Stimulated activated CD8-positive, alpha-beta memory T cell treated with anti-CD3 and anti-CD28 coated beads, Interleukin-4, amount 100 ng/mL, for 24 hours (primary cell): ENCODE results near the gene MS4A14.
A peak's percentile ranks its signal among the peaks of the same experiment; 100 is the strongest.
"Not testable (repeated sequence)": the region's sequence is repeated elsewhere in the genome, so short reads cannot be mapped to it uniquely, and the experiment has no call there.

Source experiments
- DNase-seq: peaks from one replicate; pipeline ENCODE4 v3.0.0-alpha.2; 2020; ENCODE audit warnings: low read depth

The MS4A14 gene, protein sequence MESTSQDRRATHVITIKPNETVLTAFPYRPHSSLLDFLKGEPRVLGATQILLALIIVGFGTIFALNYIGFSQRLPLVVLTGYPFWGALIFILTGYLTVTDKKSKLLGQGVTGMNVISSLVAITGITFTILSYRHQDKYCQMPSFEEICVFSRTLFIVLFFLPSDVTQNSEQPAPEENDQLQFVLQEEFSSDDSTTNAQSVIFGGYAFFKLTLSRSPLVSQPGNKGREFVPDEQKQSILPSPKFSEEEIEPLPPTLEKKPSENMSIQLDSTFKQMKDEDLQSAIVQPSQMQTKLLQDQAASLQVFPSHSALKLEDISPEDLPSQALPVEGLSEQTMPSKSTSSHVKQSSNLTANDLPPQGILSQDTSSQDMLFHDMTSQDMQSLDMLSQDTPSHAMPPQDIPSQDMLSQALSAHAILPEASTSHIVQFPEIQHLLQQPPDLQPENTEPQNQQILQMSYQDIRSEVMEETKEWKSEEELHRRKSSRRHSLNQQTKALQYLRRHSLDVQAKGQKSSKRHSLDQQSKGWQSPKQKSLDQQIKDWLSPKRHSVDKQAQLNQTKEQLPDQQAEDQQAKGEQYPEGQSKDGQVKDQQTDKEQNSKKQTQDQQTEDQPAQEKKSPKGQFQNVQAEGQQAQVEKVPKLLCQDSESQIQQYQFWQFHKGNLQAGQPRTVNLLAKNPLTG

DNA sequence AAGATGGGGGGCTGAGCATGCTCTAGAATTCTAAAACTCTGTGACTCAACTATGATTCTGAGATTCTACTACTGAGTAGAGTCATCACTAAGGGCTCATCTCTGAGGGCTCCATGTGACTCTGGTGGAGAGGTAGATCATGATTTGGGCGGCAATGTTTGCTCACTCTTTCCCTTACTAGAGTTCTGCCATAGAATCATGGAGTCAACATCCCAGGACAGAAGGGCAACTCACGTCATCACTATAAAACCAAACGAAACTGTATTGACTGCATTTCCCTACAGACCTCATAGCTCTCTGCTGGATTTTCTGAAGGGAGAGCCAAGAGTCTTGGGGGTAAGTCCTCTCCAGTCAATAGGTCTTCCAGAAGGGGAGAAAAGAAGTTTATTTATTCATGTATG lies at the start of gene MS4A14:
MS4A14 (plus strand) TSS at position 78 of the 400 bp plus-strand sequence; CDS start at position 198, 120 bp downstream.
- DNase-seq = no peak

DNA sequence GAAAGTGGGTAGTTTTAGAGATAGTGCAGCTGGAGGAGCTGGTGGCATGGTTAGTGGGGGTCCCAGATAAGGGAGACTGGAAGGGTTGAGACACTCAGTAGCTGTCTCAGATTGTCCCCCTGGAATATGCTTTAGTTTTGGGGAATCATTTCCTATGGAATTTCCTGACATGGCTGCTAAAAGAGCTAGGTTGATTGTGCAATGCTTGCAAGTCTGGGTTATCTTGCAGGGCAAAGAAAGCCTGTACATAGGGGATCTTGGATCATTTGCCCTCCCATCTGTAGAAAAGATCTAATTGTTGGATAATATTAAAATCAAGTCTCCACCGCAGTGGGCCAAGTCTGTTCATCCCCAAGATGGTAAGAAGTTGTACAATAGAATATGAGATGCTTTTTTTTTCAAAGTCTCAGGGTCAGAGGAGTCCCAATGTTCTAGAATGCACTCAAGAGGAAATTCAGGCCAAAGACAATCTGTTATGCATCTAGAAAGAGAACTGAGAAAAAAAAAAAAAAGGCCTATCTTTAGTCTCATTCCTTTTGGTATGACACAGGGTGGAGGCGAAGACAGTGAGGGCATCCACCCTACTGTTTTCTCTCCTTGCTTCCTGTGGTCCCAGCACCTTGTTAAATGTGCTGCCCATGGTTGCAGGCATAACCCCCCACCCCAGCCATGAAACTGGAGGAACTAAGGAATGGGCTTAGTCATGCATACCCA lies 49.0 kb upstream of the MS4A14 start:
- no peak for DNase-seq

DNA sequence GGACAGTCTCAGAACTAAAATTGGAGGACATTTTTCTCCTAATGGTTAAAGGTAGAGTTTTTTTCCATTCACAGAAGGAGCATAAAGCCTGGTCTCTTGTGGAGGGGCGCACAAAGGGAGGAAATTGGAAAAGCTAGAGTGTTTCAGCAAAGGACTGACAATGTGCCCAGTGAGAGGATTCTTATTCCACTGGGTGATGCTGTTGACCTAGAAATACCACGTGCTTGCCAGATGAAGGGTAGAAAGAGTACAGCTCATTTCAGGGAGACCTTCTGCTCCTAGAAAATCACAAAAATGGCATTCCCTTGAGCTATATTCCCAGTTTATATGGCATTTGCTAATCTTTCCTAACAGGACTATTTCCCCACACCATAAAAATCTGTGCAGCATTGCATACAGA lies 48.1 kb upstream of the MS4A14 start:
- no peak for DNase-seq

DNA sequence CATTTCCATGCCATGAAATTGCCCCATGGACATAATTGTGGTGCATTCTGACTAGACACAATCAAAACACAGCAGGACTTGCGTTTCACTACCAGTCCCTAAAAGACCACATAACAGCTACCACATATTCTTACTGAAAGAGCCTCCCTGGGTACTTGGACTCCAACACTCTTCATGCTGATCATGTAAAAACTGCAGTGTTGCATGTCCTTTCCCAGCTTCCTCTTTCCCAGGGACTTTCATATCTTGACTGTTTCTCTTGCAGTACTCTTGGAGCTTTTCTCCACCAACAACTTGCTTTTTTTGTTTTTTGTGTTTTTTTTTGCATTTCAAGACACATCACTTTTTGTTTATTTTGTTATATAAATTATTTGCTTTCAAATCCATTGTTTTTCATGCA lies 46.3 kb upstream of the MS4A14 start:
- DNase-seq = no peak

DNA sequence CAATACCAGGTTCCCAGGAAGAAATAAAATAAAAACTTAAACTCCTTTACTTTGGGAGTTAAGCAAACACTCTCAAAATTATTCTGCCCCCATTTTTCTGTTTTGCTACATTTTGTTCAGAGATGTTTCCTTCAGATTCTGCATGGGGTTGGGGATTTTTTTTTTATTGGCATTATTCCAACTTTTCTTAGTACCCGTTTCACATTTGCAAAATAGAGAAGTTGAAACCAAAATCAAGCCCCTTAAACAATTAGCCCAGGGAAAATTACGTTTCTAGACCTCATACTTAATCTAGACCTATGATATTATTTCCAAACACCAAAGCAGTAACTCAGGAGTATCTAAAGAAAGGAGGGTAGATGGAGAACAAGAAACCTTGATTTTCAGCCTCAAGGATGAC lies 38.5 kb upstream of the MS4A14 start:
- no peak for DNase-seq

DNA sequence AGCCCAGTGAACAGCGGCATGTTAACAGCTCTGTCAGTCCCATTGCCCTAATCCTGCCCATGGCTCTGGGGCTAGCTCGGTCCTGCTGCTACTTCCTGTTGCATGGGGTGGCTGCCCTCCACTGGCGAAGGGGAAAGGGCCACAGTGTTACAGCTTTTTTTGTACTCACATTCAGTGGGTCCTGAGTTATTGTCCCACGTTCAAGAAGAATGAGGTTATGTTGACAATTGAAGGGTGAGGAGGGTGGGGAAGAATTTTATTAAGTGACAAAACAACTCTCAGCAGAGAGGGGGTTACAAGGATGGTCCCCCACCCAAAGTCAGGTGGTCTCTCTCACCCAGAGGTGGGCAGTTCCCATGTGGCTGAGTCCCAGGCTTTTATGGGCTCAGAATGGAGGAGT lies 35.6 kb upstream of the MS4A14 start:
- no peak for DNase-seq

DNA sequence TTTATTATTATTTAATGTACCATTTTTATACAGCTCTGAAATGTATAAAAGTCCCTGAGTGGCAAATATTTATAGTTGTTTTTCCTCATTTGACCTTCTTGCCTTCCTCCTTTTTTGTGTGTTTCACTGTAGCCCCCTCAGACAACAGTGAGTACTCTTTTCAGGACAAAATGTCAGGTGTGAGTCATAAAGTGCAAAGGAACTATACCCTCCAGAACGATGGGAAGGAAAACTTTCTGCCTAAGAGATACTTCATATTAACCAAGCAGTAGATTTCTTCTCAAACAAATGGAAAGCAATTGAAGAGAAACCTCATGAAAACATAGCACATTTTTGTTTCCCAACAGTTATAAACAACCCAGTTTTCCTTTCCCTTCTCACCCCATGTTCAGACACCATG lies 34.0 kb upstream of the MS4A14 start:
- no peak for DNase-seq

DNA sequence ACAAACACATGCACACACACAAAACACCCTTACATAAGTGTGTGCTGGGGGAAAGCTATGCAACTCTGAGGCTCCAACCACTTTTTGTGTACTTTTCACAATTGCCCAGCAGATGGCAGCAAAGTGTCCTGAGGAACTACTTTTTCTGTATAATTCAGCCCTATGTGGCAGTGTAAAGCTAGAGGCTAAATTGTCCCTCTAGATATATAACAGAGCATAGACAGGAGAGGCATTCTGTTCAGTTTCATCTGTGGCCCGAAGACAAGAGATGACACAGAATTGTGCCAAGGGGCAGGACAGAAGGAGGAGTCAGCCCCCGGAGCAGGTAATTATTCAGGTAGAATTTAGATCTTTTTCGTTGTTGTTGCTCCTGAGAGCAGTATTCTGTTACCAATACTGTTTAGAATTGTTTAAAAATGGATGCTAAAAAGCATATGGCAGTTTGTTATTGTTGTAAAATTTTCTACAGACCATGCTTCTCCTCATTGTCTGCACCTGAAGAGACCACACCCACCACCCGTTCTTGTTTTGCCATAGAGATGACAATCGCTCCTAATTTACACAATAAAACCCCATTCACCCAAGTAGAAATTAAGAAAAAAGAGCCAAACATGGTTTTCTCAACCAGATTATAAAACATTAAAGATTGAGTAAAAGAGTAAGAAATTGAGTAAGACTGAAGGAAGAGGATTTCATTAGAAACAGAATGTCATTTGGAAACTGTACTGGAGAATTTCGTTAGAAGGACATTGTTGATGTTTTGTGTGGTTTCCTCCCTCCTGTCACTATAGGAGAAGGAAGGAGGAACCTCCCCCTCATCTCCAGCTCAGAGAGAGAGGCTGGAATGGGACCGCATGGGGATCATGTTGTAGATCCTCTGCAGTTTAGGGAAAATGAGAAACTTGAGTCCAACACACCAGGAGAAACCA lies 32.5 kb upstream of the MS4A14 start:
- DNase-seq = peak; percentile 26

DNA sequence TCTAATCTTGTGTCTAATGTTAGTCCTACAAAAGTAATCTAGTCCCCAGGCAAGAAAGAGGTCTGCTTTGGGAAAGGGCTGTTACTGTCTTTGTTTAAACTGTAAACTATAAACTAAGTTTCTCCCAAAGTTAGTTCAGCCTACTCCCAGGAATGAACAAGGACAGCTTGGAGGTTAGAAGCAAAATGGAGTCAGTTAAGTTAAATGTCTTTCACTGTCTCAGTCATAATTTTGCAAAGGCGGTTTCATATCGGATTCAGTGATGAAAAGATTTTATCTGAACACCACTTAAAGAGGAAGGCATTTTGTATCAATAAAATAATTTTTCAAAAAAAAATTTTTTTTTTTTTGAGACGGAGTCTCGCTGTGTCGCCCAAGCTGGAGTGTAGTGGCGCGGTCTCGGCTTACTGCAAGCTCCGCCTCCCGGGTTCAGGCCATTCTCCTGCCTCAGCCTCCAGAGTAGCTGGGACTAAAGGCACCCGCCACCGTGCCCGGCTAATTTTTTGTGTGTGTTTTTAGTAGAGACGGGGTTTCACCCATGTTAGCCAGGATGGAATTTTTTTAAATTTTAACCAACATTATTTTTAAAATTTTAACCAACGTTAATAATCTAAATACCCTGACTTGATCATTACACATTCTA lies 29.9 kb upstream of the MS4A14 start:
- DNase-seq = not testable (repeated sequence)

DNA sequence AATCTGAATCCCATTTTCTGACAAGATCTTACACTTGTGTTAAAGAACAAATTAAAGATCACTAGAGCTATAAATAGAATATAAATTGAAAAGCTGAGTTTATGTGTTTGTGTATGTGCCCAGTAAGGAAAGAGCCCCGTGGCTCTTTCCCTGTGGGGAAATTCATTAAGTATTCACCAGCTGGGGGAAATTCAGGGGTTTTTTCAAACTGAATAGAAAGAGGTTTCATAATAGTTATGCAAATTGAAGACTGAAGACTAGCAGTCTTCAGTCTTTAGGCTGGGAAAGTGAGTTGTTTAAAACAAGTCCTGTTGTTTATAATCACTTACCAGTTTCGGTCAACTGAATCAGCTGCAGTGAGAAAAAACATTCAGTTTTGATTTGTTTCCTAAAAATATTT lies 29.2 kb upstream of the MS4A14 start:
- no peak for DNase-seq

DNA sequence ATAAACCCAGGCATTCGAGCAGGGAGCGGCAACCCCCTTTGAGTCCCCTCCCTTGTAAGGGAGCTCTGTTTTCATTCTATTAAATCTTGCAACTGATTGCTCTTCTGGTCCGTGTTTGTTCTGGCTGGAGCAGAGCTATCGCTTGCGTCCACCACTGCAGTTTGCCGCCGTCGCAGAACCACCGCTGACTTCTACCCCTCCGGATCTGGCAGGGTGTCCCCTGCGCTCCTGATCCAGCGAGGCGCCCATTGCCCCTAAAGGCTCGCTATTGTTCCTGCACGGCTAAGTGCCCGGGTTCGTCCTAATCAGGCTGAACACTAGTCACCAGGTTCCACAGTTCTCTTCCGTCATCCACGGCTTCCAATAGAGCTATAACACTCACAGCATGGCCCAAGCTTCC lies 28.4 kb upstream of the MS4A14 start:
- no peak for DNase-seq

DNA sequence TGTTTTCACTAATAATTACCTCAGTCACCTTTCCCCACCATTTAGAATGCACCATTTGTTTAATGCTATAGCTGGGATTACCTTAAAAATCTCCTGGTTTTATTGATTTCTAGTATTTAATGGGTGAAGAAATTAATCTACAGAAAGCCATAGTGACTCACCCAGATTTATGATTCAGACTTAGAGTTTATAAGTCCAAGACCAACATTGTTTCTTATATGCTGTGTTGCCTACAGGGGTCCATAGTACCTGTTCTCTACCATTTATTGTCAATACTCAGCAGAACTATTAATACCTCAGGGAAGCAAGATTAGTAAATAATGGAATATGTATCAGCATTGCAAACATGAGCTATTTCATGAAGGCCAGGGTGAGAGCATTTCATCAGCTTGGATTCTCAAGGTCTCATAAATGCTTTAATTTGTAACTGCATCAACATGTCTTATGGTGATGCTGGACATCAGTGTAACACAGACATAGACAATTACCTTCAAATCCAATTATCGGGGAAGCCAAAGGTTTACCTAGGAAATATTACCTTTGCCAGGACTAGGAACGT lies 25.9 kb upstream of the MS4A14 start:
- DNase-seq = no peak

DNA sequence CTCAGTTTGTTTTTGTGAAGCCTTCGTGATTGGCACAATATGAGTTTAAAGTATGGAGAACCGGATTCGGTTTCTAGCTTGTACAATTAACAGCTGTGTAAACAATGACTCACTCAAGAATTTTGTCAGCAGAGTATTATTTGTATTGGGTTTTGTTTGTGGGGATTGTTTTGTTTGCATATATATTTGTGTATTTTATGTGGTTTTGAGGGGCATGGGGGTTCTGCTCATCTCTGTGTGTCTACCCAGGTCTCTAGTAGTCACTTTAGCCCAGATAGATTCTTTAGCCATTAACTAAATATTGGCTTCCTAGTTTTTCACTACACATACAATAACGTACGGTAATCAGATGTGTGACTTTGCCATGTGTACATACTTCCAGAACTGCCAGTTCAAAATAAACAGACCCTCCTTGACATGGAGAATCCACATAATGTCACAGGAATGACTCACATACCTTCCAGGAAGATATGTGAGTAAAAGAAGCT lies 25.4 kb upstream of the MS4A14 start:
- no peak for DNase-seq

DNA sequence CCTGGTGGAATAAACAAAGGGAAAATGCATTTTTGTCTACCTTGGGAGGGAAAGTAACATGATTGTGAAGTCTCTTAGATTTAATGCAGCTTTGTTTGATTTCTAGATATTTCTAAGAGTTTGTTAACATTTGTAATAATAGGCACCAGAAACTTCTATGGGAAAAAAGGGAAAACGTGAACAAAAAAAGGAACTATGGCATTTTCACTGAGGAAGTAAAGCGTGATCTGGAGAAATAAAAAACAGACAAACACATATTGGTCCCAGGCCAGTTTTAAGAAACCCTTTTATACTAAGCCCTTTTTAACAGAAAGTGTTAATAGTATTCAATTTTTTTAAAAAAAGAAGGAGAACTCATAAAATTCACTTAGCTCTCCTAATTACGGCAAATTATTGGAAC lies 24.9 kb upstream of the MS4A14 start:
- no peak for DNase-seq

DNA sequence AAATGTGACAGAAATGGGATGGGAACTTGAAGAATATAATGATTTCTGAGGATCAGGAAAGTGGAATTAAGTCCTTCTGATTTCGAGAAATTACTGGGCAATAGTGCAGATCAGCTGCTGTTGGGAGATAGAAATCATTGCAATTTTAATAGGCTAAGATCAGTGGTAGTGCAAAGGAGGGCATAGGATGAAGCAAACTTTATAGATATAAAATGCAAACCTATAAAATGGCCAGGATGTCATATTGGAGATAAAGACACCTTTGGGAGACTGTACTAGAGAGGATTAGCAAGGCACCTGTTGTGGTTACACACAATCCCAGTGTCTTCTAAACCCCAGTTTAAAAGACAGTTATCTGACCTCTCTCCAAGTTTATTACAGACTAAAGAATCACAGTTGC lies 24.4 kb upstream of the MS4A14 start:
- DNase-seq = no peak

DNA sequence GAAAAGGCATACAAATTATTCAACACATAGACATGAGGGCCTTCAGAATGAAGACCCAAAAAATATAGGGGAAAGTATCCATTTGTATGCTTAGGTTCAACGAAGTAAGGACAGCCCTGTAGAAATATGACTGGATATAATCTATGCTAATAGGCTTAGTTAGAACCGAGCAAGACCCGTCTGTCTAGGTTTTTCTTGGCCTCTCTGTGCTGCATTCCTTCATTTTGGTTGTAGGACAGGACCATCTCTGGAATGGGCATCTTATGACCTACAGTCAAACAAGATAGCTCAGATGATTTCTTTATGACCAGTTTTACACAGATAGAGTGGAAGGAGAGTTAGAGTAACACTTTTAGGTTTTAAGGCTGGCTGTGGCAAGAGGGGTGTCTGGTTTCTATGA lies 23.5 kb upstream of the MS4A14 start:
- DNase-seq = no peak

DNA sequence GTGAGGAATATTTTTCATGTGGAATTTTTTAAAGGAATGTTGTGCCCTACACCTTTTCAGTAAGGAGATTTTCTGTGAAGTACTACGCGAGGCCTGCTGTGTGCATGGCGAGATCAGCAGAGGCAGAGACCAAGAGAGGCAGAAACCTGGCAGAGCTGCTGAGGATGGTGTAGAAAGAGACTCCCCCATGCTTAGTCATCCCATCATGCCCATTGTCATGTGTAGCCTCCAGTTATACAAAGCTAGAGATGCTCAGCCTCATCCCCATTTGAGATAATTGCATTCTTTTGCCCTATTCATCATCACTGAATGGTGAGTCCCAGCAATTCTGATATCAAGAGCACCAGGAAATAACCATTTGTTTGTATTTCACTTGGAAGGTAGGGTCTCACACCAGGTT lies 20.9 kb upstream of the MS4A14 start:
- DNase-seq = no peak

DNA sequence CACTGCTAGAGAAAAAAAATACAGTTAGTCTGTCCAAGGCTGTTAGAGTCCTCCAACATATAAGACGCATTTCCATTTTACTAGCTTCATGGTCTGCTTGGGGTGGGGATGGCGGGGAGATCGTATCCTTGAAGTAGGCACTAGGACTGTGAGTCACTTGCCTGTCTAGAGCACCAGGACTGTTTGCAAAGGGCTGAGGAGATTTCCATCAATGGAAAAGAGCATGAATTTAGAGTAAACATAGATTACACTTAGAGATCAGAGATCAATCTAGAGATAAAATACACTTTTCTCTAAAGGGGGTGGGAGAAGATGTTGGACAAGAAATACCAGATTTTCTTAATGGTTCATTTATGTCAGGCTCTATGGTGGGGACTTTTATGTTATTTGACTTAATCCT lies 19.7 kb upstream of the MS4A14 start:
- DNase-seq = no peak

DNA sequence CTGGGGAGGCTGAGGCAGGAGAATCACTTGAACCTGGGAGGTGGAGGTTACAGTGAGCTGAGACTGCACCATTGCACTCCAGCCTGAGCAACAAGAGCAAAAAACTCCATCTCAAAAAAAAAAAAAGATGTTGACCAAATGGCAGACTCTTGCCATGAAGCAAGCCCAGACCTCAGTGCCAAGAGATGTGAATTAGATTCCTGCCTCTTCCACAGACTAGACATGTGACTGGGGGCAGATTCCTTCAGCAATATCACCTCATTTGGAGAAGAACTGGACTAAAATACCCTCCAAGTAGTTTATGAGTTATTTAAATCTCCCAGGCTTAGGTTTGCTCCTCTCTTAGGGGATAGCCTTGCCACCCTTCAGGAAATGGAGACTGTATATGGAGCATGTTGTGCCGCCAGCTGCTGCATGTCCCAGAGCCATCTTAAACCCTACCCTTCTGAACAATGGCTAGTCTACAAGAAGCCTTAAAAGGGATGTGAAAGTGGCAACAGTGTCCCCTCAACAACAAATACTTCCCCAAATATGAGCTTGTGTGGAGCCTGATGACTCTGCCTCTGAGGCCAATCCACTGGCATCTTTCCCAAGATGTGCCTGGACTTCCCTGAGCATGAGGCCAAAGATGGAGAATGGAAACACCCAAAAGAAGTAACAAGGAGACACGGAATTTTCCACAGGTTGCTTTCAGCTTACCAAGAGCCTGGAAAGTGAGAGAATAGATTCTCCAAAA lies 18.7 kb upstream of the MS4A14 start:
- no peak for DNase-seq

DNA sequence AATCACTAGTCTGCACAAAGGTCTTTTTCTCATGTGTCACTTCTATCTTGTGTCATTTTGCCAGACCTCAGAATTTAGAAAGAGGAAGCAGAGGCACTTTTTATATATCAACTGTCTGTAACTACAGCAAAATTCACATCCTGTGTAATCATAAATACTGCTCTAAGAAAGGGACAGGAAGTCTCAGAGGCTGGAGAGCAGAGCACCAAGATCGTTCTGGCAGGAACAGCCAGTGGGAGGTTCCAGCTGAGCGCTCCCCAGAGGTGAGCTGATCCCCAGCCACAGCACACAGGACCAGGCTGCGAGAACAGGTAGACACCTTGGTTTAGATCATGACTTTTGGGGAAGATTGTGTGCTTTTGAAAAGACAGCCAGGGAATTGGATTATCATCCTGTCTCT lies 17.9 kb upstream of the MS4A14 start, which contains the start of gene MS4A7:
MS4A7 (plus strand) TSS at position 179 of the 400 bp plus-strand sequence. CDS start 4,610 bp downstream, outside the sequence.
- no peak for DNase-seq
